ENCODE data around the gene MGAT5.

Gene MGAT5

GRCh38 chr2:134253804-134254203 is at the start of gene MGAT5:
Gene MGAT5, plus strand, starts transcription at chr2:134254072. Its CDS starts 332 bp downstream, at chr2:134254404.
- no peak for DNase-seq (ENCODE audit: low read depth)
- TF ChIP-seq MYC (IDR thresholded peaks at IDR 0.05; ENCODE audit: low read depth, low read length) (no peak), MAX (IDR thresholded peaks at IDR 0.05; ENCODE audit: low read depth, low read length) (no peak), POLR2A (IDR thresholded peaks at IDR 0.05; ENCODE audit: extremely low read depth, insufficient read length) (no peak), CTCF (IDR thresholded peaks at IDR 0.05; ENCODE audit: low read depth, low read length) (no peak)
- H3K4me3 ChIP-seq (ENCODE audit: low read depth, low read length) = no peak within 1 kb of the TSS

- no peak overlapping the region for H3K4me3 ChIP-seq (ENCODE audit: low read depth, low read length)
- TF ChIP-seq POLR2A (IDR thresholded peaks at IDR 0.05; ENCODE audit: extremely low read depth, insufficient read length) = no peak
Observed at GRCh38 chr2:134205087-134205486, 48.8 kb upstream of the MGAT5 start.

GRCh38 chr2:134206031-134206430 is 47.8 kb upstream of the MGAT5 start:
- no peak for TF ChIP-seq MAX (IDR thresholded peaks at IDR 0.05; ENCODE audit: low read depth, low read length)
- TF ChIP-seq MYC (IDR thresholded peaks at IDR 0.05; ENCODE audit: low read depth, low read length) = no peak
- no peak for DNase-seq (ENCODE audit: low read depth)
- no peak overlapping the region for H3K4me3 ChIP-seq (ENCODE audit: low read depth, low read length)

More at GRCh38 chr2:134205087-134205486, 48.8 kb upstream of the MGAT5 start:
- no peak for DNase-seq (ENCODE audit: low read depth)

- TF ChIP-seq MAX (IDR thresholded peaks at IDR 0.05; ENCODE audit: low read depth, low read length) (no peak), POLR2A (IDR thresholded peaks at IDR 0.05; ENCODE audit: extremely low read depth, insufficient read length) (no peak)
- no peak overlapping the region for H3K4me3 ChIP-seq (ENCODE audit: low read depth, low read length)
- DNase-seq (ENCODE audit: low read depth) = no peak
Observed at GRCh38 chr2:134206573-134206972, 47.3 kb upstream of the MGAT5 start.

GRCh38 chr2:134207589-134208209 is 46.2 kb upstream of the MGAT5 start:
- DNase-seq (ENCODE audit: low read depth) = peak; percentile 60
- H3K4me3 ChIP-seq (ENCODE audit: low read depth, low read length) = no peak overlapping the region
- TF ChIP-seq POLR2A (IDR thresholded peaks at IDR 0.05; ENCODE audit: extremely low read depth, insufficient read length) = no peak
- TF ChIP-seq CTCF (IDR thresholded peaks at IDR 0.05; ENCODE audit: low read depth, low read length) = peak; percentile 71

- no peak for TF ChIP-seq POLR2A (IDR thresholded peaks at IDR 0.05; ENCODE audit: extremely low read depth, insufficient read length)
- TF ChIP-seq MAX (IDR thresholded peaks at IDR 0.05; ENCODE audit: low read depth, low read length) = no peak
- TF ChIP-seq MYC (IDR thresholded peaks at IDR 0.05; ENCODE audit: low read depth, low read length) = no peak
- peak; percentile 52 for DNase-seq (ENCODE audit: low read depth)
- H3K4me3 ChIP-seq (ENCODE audit: low read depth, low read length) = no peak overlapping the region
Observed at GRCh38 chr2:134208825-134209224, 45.0 kb upstream of the MGAT5 start.

GRCh38 chr2:134212746-134213145 is 41.1 kb upstream of the MGAT5 start:
- TF ChIP-seq MYC (IDR thresholded peaks at IDR 0.05; ENCODE audit: low read depth, low read length) = no peak
- TF ChIP-seq CTCF (IDR thresholded peaks at IDR 0.05; ENCODE audit: low read depth, low read length) = no peak
- TF ChIP-seq POLR2A (IDR thresholded peaks at IDR 0.05; ENCODE audit: extremely low read depth, insufficient read length) = no peak
- TF ChIP-seq MAX (IDR thresholded peaks at IDR 0.05; ENCODE audit: low read depth, low read length) = no peak
- no peak for DNase-seq (ENCODE audit: low read depth)
- no peak overlapping the region for H3K4me3 ChIP-seq (ENCODE audit: low read depth, low read length)

Data from NB4 (cell line).